GM12878 (cell line): ENCODE data around the gene USP47.

ENCODE experiments used
- EZH2 ChIP-seq: IDR thresholded peaks from 2 replicates; pipeline ENCODE4 v1.6.1; 2012; ENCODE audit warnings: low read depth, mild to moderate bottlenecking, control low read depth, inconsistent platforms, low read length, borderline replicate concordance; ENCODE audit not compliant: control insufficient read depth
- NFYB ChIP-seq: IDR thresholded peaks from 2 replicates; pipeline ENCODE4 v1.6.1; 2011; ENCODE audit warnings: low read depth, mild to moderate bottlenecking, low read length, improper control_type of control experiment, moderate library complexity; ENCODE audit not compliant: insufficient read depth
- PAX5 ChIP-seq: IDR thresholded peaks from 2 replicates; pipeline ENCODE4 v1.6.1; 2011; ENCODE audit warnings: low read depth, low read length, borderline replicate concordance
- POLR2AphosphoS5 ChIP-seq: IDR thresholded peaks from 2 replicates; pipeline ENCODE4 v1.6.1; 2011; ENCODE audit warnings: mild to moderate bottlenecking, low read length, inconsistent platforms
- RAD51 ChIP-seq: fragments of 450-650 bp; IDR thresholded peaks from 2 replicates; pipeline ENCODE4 v1.6.1; 2016; ENCODE audit warnings: moderate library complexity, mild to moderate bottlenecking, inconsistent platforms
- RCOR1 ChIP-seq: conservative IDR thresholded peaks from 2 replicates; pipeline ENCODE4 v1.6.1; 2012; ENCODE audit warnings: low read depth, low read length, improper control_type of control experiment
- YY1 ChIP-seq: IDR thresholded peaks from 2 replicates; pipeline ENCODE4 v1.6.1; 2011; ENCODE audit warnings: low read depth, mild to moderate bottlenecking, low read length
- TF ChIP-seq, protein P1 (sequence below): IDR thresholded peaks from 2 replicates; pipeline ENCODE4 v1.6.1; 2011; ENCODE audit warnings: mild to moderate bottlenecking, low read depth, low read length, moderate library complexity; ENCODE audit not compliant: insufficient replicate concordance
- TF ChIP-seq, protein P2 (sequence below): IDR thresholded peaks from 2 replicates; pipeline ENCODE4 v1.6.1; 2011; ENCODE audit warnings: low read depth, low read length, improper control_type of control experiment, borderline replicate concordance
- TF ChIP-seq, protein P3 (sequence below), 3 experiments: IDR thresholded peaks in 2 of 3; conservative IDR thresholded peaks in 1 of 3; 2 replicates each; pipeline ENCODE4 v1.5.1; 2011; ENCODE audit warnings: low read depth in 3 of 3, low read length in 3 of 3, mild to moderate bottlenecking in 3 of 3, control low read depth in 2 of 3, moderate library complexity in 2 of 3, inconsistent platforms in 1 of 3, mixed read lengths in 1 of 3; ENCODE audit not compliant: control insufficient read depth in 2 of 3, insufficient read depth in 1 of 3; ENCODE audit errors: extremely low read depth in 1 of 3
- TF ChIP-seq, protein P4 (sequence below): fragments of 450-650 bp; formaldehyde crosslinking; IDR thresholded peaks from 2 replicates; pipeline ENCODE4 v1.5.0; 2022; ENCODE audit warnings: mild to moderate bottlenecking, missing genetic modification characterization
- TF ChIP-seq, protein P5 (sequence below): IDR thresholded peaks from 2 replicates; pipeline ENCODE4 v1.6.1; 2011; ENCODE audit warnings: borderline replicate concordance, low read depth, mild to moderate bottlenecking, moderate library complexity, mixed read lengths, low read length; ENCODE audit not compliant: insufficient read depth; ENCODE audit errors: extremely low read length
- TF ChIP-seq, protein P6 (sequence below): fragments of 450-650 bp; IDR thresholded peaks from 2 replicates; pipeline ENCODE4 v1.6.1; 2017; ENCODE audit warnings: mild to moderate bottlenecking

DNA sequence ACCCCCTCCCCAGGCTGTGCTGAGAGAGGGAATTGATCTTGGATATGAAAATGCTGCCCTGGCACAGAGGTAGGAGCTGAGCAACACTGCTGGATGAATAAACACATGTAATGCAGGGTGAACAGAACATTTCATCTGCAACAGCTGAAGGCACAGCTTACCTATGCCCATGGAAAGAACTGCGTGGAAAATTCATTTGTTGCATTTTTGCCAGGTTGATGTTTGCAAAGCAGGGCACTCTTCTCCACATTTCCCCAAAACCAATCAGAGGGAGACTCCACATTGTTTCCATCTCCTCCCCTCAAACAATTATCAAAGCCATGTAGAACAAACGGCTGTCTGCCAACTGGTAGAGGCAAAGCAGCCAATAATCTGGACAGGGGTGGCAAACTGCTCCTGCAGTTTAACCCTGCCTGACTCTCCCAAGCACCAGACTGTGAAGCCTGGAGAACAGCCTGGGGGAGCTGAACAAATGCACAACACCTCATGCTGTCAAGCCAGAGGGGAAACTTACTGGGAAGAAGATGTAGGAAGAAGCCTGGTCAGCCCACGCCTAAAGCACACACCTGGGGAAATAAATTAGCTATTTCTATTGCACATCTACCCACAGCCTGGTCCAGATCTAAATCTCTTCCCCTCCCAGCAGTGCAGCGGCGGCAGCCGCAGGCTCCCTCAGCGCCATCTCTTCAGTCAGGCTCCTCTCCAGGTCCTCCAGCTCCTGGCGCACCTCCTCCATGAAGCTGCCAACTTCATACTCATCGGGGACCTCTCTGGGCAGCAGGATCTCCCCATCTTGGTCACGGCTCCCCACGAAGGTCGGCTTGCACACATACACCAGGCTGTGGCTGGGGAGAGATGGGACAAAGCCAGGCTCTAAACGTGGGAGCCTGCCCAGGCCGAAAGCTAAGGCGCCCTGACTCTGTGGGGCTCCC lies 122.3 kb downstream of the USP47 start:
- TF ChIP-seq, protein P1, sequence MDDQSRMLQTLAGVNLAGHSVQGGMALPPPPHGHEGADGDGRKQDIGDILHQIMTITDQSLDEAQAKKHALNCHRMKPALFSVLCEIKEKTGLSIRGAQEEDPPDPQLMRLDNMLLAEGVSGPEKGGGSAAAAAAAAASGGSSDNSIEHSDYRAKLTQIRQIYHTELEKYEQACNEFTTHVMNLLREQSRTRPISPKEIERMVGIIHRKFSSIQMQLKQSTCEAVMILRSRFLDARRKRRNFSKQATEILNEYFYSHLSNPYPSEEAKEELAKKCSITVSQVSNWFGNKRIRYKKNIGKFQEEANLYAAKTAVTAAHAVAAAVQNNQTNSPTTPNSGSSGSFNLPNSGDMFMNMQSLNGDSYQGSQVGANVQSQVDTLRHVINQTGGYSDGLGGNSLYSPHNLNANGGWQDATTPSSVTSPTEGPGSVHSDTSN = no peak
- no peak for TF ChIP-seq RCOR1
- TF ChIP-seq, protein P2, sequence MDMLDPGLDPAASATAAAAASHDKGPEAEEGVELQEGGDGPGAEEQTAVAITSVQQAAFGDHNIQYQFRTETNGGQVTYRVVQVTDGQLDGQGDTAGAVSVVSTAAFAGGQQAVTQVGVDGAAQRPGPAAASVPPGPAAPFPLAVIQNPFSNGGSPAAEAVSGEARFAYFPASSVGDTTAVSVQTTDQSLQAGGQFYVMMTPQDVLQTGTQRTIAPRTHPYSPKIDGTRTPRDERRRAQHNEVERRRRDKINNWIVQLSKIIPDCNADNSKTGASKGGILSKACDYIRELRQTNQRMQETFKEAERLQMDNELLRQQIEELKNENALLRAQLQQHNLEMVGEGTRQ = no peak
- TF ChIP-seq, protein P3, sequence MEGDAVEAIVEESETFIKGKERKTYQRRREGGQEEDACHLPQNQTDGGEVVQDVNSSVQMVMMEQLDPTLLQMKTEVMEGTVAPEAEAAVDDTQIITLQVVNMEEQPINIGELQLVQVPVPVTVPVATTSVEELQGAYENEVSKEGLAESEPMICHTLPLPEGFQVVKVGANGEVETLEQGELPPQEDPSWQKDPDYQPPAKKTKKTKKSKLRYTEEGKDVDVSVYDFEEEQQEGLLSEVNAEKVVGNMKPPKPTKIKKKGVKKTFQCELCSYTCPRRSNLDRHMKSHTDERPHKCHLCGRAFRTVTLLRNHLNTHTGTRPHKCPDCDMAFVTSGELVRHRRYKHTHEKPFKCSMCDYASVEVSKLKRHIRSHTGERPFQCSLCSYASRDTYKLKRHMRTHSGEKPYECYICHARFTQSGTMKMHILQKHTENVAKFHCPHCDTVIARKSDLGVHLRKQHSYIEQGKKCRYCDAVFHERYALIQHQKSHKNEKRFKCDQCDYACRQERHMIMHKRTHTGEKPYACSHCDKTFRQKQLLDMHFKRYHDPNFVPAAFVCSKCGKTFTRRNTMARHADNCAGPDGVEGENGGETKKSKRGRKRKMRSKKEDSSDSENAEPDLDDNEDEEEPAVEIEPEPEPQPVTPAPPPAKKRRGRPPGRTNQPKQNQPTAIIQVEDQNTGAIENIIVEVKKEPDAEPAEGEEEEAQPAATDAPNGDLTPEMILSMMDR (IDR thresholded peaks at IDR 0.05 in 2 of 3, conservative IDR thresholded peaks at IDR 0.05 in 1 of 3; ENCODE audit: control insufficient read depth in 2 of 3, extremely low read depth in 1 of 3, insufficient read depth in 1 of 3, low read depth in 3 of 3, low read length in 3 of 3) = no peak
- no peak for TF ChIP-seq PAX5
- TF ChIP-seq RAD51 = no peak
- no peak for TF ChIP-seq POLR2AphosphoS5
- TF ChIP-seq YY1 = no peak
- TF ChIP-seq, protein P4, sequence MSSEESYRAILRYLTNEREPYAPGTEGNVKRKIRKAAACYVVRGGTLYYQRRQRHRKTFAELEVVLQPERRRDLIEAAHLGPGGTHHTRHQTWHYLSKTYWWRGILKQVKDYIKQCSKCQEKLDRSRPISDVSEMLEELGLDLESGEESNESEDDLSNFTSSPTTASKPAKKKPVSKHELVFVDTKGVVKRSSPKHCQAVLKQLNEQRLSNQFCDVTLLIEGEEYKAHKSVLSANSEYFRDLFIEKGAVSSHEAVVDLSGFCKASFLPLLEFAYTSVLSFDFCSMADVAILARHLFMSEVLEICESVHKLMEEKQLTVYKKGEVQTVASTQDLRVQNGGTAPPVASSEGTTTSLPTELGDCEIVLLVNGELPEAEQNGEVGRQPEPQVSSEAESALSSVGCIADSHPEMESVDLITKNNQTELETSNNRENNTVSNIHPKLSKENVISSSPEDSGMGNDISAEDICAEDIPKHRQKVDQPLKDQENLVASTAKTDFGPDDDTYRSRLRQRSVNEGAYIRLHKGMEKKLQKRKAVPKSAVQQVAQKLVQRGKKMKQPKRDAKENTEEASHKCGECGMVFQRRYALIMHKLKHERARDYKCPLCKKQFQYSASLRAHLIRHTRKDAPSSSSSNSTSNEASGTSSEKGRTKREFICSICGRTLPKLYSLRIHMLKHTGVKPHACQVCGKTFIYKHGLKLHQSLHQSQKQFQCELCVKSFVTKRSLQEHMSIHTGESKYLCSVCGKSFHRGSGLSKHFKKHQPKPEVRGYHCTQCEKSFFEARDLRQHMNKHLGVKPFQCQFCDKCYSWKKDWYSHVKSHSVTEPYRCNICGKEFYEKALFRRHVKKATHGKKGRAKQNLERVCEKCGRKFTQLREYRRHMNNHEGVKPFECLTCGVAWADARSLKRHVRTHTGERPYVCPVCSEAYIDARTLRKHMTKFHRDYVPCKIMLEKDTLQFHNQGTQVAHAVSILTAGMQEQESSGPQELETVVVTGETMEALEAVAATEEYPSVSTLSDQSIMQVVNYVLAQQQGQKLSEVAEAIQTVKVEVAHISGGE = no peak
- TF ChIP-seq EZH2 = no peak
- TF ChIP-seq, protein P5, sequence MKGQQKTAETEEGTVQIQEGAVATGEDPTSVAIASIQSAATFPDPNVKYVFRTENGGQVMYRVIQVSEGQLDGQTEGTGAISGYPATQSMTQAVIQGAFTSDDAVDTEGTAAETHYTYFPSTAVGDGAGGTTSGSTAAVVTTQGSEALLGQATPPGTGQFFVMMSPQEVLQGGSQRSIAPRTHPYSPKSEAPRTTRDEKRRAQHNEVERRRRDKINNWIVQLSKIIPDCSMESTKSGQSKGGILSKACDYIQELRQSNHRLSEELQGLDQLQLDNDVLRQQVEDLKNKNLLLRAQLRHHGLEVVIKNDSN = no peak
- TF ChIP-seq, protein P6, sequence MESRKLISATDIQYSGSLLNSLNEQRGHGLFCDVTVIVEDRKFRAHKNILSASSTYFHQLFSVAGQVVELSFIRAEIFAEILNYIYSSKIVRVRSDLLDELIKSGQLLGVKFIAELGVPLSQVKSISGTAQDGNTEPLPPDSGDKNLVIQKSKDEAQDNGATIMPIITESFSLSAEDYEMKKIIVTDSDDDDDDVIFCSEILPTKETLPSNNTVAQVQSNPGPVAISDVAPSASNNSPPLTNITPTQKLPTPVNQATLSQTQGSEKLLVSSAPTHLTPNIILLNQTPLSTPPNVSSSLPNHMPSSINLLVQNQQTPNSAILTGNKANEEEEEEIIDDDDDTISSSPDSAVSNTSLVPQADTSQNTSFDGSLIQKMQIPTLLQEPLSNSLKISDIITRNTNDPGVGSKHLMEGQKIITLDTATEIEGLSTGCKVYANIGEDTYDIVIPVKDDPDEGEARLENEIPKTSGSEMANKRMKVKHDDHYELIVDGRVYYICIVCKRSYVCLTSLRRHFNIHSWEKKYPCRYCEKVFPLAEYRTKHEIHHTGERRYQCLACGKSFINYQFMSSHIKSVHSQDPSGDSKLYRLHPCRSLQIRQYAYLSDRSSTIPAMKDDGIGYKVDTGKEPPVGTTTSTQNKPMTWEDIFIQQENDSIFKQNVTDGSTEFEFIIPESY = no peak
- no peak for TF ChIP-seq NFYB
